Testis (tissue), 2 donors: Measurements from ENCODE around the gene ZFR2.

ENCODE experiments used
- POLR2A ChIP-seq: fragments of 450-650 bp; IDR thresholded peaks from one replicate; pipeline ENCODE4 v1.6.1; 2017; ENCODE audit warnings: antibody characterized with exemption, mild to moderate bottlenecking, moderate library complexity
- TF ChIP-seq, protein P1 (sequence below), 3 experiments: fragments of 450-650 bp in 2 of 3; fragments of 200-600 bp in 1 of 3; sonication (generic) in 1 of 3; IDR thresholded peaks; one replicate each; pipeline ENCODE4 v1.5.1; 2016 to 2019; ENCODE audit warnings: antibody characterized with exemption in 3 of 3, mild to moderate bottlenecking in 2 of 3, moderate library complexity in 1 of 3

DNA sequence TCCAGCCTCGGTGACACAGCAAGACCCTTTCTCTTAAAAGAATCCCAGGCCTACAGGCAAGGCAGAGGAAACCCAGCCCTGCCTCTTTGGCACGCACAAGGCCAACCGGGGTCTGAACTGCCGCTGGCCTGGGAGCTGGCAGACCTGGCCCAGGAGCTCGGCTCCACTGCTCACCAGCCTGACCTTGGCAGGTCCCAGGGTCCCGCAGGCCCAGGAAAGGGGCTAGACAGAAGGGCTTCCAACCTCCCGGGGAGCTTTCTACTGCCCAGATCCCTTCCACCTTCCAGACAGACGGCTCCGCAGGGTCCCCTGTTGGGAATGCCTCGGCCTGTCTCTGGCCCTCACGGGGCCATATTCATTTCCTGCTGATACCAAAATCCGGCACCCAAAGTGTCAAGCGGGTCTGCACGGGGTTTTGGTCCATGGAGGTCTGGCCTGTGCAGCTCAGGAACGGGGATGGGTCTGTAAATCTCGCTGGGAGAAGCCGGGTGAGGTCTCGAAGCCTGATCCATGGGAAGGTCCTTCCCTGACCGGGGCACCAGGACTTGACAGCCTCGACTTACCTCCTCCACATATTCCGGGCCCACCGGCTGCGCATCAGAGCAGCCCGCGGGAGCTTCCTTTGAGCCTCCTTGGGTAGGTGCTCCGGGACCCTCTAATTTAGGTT is 46.0 kb downstream of the ZFR2 start:
- TF ChIP-seq, protein P1, sequence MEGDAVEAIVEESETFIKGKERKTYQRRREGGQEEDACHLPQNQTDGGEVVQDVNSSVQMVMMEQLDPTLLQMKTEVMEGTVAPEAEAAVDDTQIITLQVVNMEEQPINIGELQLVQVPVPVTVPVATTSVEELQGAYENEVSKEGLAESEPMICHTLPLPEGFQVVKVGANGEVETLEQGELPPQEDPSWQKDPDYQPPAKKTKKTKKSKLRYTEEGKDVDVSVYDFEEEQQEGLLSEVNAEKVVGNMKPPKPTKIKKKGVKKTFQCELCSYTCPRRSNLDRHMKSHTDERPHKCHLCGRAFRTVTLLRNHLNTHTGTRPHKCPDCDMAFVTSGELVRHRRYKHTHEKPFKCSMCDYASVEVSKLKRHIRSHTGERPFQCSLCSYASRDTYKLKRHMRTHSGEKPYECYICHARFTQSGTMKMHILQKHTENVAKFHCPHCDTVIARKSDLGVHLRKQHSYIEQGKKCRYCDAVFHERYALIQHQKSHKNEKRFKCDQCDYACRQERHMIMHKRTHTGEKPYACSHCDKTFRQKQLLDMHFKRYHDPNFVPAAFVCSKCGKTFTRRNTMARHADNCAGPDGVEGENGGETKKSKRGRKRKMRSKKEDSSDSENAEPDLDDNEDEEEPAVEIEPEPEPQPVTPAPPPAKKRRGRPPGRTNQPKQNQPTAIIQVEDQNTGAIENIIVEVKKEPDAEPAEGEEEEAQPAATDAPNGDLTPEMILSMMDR (IDR thresholded peaks at IDR 0.05): no peak
- no peak for TF ChIP-seq POLR2A
